HepG2 (cell line): ENCODE results near the gene ASXL1. TPM values are rescaled to one million over a fixed set of nuclear protein-coding genes. Genes with fewer than 3 reads are reported as not detected.

Experiments used
- ATAC-seq: fragments of 200-7000 bp; cut with Tn5 transposase; 3 replicates; pipeline ENCODE4 v1.9.1; 2020; ENCODE audit warnings: mild to moderate bottlenecking, moderate library complexity
- BruUV-seq: library from RNA; stranded (reverse); fragments of 400-500 nt; replicated peaks from 2 replicates; lab custom pipeline; 2021; lab: Mats Ljungman, UMichigan
- CTCF ChIA-PET: fragments of 300-600 bp; formaldehyde crosslinking; extraction: SDS; loops from one replicate; lab custom pipeline; 2021; ENCODE audit warnings: low total read pairs, inconsistent platforms, low intra/inter-chr PET ratio; lab: Yijun Ruan, JAX
- POLR2A ChIA-PET: fragments of 350-600 bp; sonication (Branson Sonifier 250); formaldehyde crosslinking; loops from one replicate; lab custom pipeline; 2020; ENCODE audit warnings: antibody characterized with exemption, inconsistent platforms; lab: Yijun Ruan, JAX
- DNase-seq: peaks from one replicate; pipeline ENCODE4 v3.0.0-alpha.2; 2015; ENCODE audit warnings: low spot score
- FAIRE-seq: peaks from 3 replicates; lab custom pipeline; 2011; peaks lifted over from hg19 to GRCh38; lab: Jason Lieb, UNC
- H2AFZ ChIP-seq: one replicate; pipeline ENCODE4 v1.6.1; 2011; ENCODE audit warnings: low read length, inconsistent platforms
- H3K27ac ChIP-seq: fragments of 300-600 bp; 3 replicates; pipeline ENCODE4 v1.8.0; 2011; ENCODE audit warnings: mixed run types, mild to moderate bottlenecking, mixed read lengths, low read length, inconsistent platforms; ENCODE audit not compliant: insufficient read depth; ENCODE audit errors: extremely low read length
- H3K27me3 ChIP-seq, 2 experiments: fragments of 200-600 bp in 1 of 2; 2 replicates in 1 of 2; 3 replicates in 1 of 2; pipeline versions ENCODE4 v1.6.0 to v1.8.0; 2011; ENCODE audit warnings: low read length in 2 of 2, mild to moderate bottlenecking in 2 of 2, moderate library complexity in 2 of 2, inconsistent platforms in 1 of 2; ENCODE audit not compliant: insufficient read depth in 2 of 2, control insufficient read depth in 1 of 2
- H3K36me3 ChIP-seq, 2 experiments: fragments of 200-600 bp in 1 of 2; replicated peaks in 1 of 2; 2 replicates in 1 of 2; 3 replicates in 1 of 2; pipeline versions ENCODE4 v1.5.1 to v1.8.0; 2011; ENCODE audit warnings: low read length in 2 of 2, inconsistent platforms in 1 of 2; ENCODE audit not compliant: insufficient read depth in 2 of 2, control insufficient read depth in 1 of 2
- H3K4me1 ChIP-seq: 2 replicates; pipeline ENCODE4 v1.5.1; 2012; ENCODE audit warnings: low read length, inconsistent platforms; ENCODE audit not compliant: insufficient read depth
- H3K4me2 ChIP-seq: 2 replicates; pipeline ENCODE4 v1.6.0; 2011; ENCODE audit warnings: low read depth, low read length, inconsistent platforms
- H3K4me3 ChIP-seq, 3 experiments: fragments of 200-600 bp in 1 of 3; sonication (generic), shearing (Covaris generic) in 1 of 3; replicated peaks in 1 of 3; 2 replicates each; pipeline ENCODE4 v1.5.1; 2011 to 2016; ENCODE audit warnings: low read length in 3 of 3, inconsistent platforms in 2 of 3, low read depth in 2 of 3, mild to moderate bottlenecking in 2 of 3, control low read depth in 1 of 3, mixed read lengths in 1 of 3; ENCODE audit not compliant: insufficient read depth in 1 of 3
- H3K79me2 ChIP-seq: one replicate; pipeline ENCODE4 v1.6.1; 2011; ENCODE audit warnings: low read length, inconsistent platforms; ENCODE audit not compliant: insufficient read depth
- H3K9ac ChIP-seq: 2 replicates; pipeline ENCODE4 v1.6.0; 2011; ENCODE audit warnings: mild to moderate bottlenecking, low read depth, low read length, inconsistent platforms; ENCODE audit not compliant: insufficient read depth
- H3K9me3 ChIP-seq: 2 replicates; pipeline ENCODE4 v1.5.1; 2012; ENCODE audit warnings: mild to moderate bottlenecking, low read length
- H4K20me1 ChIP-seq: 2 replicates; pipeline ENCODE4 v1.6.0; 2011; ENCODE audit warnings: inconsistent platforms, mild to moderate bottlenecking, low read length, moderate library complexity; ENCODE audit not compliant: insufficient read depth
- ARID4A ChIP-seq: sonication (generic); formaldehyde crosslinking; IDR thresholded peaks from 2 replicates; pipeline ENCODE4 v1.5.0; 2020; ENCODE audit warnings: mild to moderate bottlenecking, missing genetic modification reagents, borderline replicate concordance
- HDAC2 ChIP-seq: sonication (generic); formaldehyde crosslinking; IDR thresholded peaks from 2 replicates; pipeline ENCODE4 v1.4.0; 2020; ENCODE audit warnings: missing genetic modification reagents
- HNRNPK ChIP-seq: fragments of 200-400 bp; formaldehyde crosslinking; IDR thresholded peaks from 2 replicates; pipeline ENCODE4 v1.6.1; 2018; ENCODE audit warnings: low read length, low read depth, moderate library complexity, mild to moderate bottlenecking; ENCODE audit not compliant: poor library complexity, severe bottlenecking
- HOXA9 ChIP-seq: sonication (generic); formaldehyde crosslinking; IDR thresholded peaks from 2 replicates; pipeline ENCODE4 v1.8.1; 2022; ENCODE audit warnings: missing genetic modification reagents, mild to moderate bottlenecking, moderate library complexity, borderline replicate concordance
- NAIF1 ChIP-seq: sonication (generic); formaldehyde crosslinking; IDR thresholded peaks from 2 replicates; pipeline ENCODE4 v1.5.0; 2020; ENCODE audit warnings: mild to moderate bottlenecking, missing genetic modification reagents, borderline replicate concordance
- ZFP41 ChIP-seq: sonication (generic); formaldehyde crosslinking; IDR thresholded peaks from 2 replicates; pipeline ENCODE4 v1.4.0; 2020; ENCODE audit warnings: mild to moderate bottlenecking, missing genetic modification reagents, borderline replicate concordance
- ZNF207 ChIP-seq: fragments of 450-650 bp; IDR thresholded peaks from 2 replicates; pipeline ENCODE4 v1.6.1; 2016; ENCODE audit warnings: antibody characterized with exemption, borderline replicate concordance
- ZNF383 ChIP-seq: sonication (generic); formaldehyde crosslinking; IDR thresholded peaks from 2 replicates; pipeline ENCODE4 v1.4.0; 2020; ENCODE audit warnings: missing genetic modification reagents, mild to moderate bottlenecking, borderline replicate concordance
- ZNF468 ChIP-seq: sonication (generic); formaldehyde crosslinking; IDR thresholded peaks from 2 replicates; pipeline ENCODE4 v1.8.0; 2022; ENCODE audit warnings: mild to moderate bottlenecking, moderate library complexity, missing genetic modification reagents
- ZNF552 ChIP-seq: sonication (generic); formaldehyde crosslinking; IDR thresholded peaks from 2 replicates; pipeline ENCODE4 v1.9.0; 2022; ENCODE audit warnings: missing genetic modification reagents, mild to moderate bottlenecking, borderline replicate concordance
- ZNF556 ChIP-seq: sonication (generic); formaldehyde crosslinking; IDR thresholded peaks from 2 replicates; pipeline ENCODE4 v1.4.0; 2020; ENCODE audit warnings: mild to moderate bottlenecking, missing genetic modification reagents, borderline replicate concordance
- ZNF878 ChIP-seq: sonication (generic); formaldehyde crosslinking; IDR thresholded peaks from 2 replicates; pipeline ENCODE4 v1.8.1; 2023; ENCODE audit warnings: mild to moderate bottlenecking, missing genetic modification reagents, moderate library complexity
- WGBS: methylation state at CpG from one replicate; pipeline ENCODE4 v1.1.6; 2017; ENCODE audit warnings: low lambda C conversion rate; 5-methylcytosine and 5-hydroxymethylcytosine counted together
- in situ Hi-C: cut with HindIII; loops from 2 replicates; pipeline ENCODE4 v1.10.0; 2017; ENCODE audit warnings: low pct_unique_long_range_greater_than_20kb; ENCODE audit not compliant: extremely low pct_ligation_motif_present
- intact Hi-C: fragments of 100-400 bp; cut with micrococcal nuclease; formaldehyde crosslinking; loops from one replicate; pipeline ENCODE4 v1.10.0; 2022; ENCODE audit not compliant: unreplicated experiment
- polyA plus RNA-seq, 8 experiments: library from polyadenylated mRNA; depleted of rRNA in 3 of 8; stranded (reverse) in 7 of 8; unstranded in 1 of 8; fragments of >200 nt; fragmentation: Illumina TruSeq in 4 of 8; extraction: Trizol in 4 of 8; gene quantifications; 2 replicates each; pipeline versions ENCODE4 v1.2.1 to v1.2.3, GENCODE V29; 2011 to 2016; ENCODE audit warnings: low read depth in 4 of 8, missing spikeins in 1 of 8, mixed read lengths in 1 of 8; ENCODE audit not compliant: insufficient read depth in 1 of 8
- total RNA-seq, 5 experiments: library from RNA; depleted of rRNA; stranded (reverse); fragments of >200 nt; fragmentation: Illumina TruSeq; extraction: Trizol; gene quantifications; 2 replicates each; pipeline ENCODE4 v1.2.3, GENCODE V29; 2016; ENCODE audit warnings: low read depth in 1 of 5
- TF ChIP-seq, protein P1 (sequence below): sonication (generic); formaldehyde crosslinking; conservative IDR thresholded peaks from 2 replicates; pipeline ENCODE4 v1.8.0; 2022; ENCODE audit warnings: mild to moderate bottlenecking, moderate library complexity, missing genetic modification reagents

ASXL1 gene
- total and polyA plus RNA-seq, 2 of the 13 experiments (the other 11 are each of a cell fraction or from before 2014, with no cell fraction given), result 62.1 to 74.8 TPM

DNA sequence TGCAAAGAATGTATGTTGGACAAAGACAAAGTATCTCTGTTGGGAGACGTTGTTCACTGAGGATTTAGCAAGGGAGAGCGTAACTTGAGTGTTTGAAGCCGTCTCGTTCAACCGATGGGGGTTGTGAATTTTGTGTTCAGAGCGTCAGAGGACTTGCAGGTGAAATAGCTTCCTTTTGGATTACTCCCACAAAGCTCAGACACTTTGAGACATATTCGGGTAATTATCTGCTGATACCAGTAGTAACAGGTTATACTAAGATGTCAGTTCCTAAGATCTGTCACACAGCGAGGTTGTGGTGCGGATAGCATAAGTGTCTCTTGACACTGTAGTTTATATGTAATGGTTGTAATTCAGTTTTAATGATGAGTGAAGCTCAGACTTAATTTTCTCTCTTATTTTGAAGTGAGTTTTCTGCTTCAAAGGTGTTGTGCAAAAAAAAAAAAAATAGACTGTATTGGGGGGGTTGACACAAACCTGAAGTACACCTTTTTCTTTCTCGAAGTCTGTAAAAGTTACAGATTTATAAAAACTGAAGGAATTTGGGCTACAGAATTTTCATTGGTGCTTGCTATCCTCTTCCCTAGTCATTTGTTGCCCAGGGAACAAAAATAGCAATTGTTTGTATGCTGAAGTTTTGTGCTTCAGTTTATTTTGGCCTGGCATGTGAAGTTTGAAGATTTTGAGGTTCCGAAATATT lies 1.7 kb downstream of the ASXL1 start:
- ChIA-PET POLR2A (interaction anchor here (0.7 to 5.3 kb wide), 14 partner anchors 8 to 327 kb away, joined by 3 to 36 read pairs (median 6); no protein-coding TSS in a partner anchor), CTCF (no interaction called here)
- Histone ChIP-seq H3K4me2 (peak overlapping the region; percentile 93), H3K79me2 (peaks cover 63% of the 10 kb centered on the region), H2AFZ (no peak overlapping the region), H3K4me1 (peaks cover 72% of the 10 kb centered on the region), H3K9ac (peak overlapping the region; percentile 84), H3K4me3 (peak overlapping the region; percentile 73 to 95 (median 89)), H3K9me3 (no peaks in the 10 kb centered on the region), H3K27ac (peak overlapping the region; percentile 74), H3K27me3 (no peaks in the 10 kb centered on the region; a peak in 1 of 5 replicates), H3K36me3 (no peaks in the 10 kb centered on the region), H4K20me1 (peaks cover 60% of the 10 kb centered on the region)
- DNase-seq (no peak), FAIRE-seq (peak; percentile 26), ATAC-seq (no peak)
- BruUV-seq, result TSS peak; percentile 59
- intact Hi-C loops (loop anchor here (5.0 kb wide), 2 partner anchors 82 to 123 kb away; partner anchors contain the start of gene KIF3B), in situ Hi-C loops (no loop called here)
- WGBS, result 11% methylated on average over 11 of the region's 11 CpGs
- TF ChIP-seq ZNF383, result 0 out of 2 replicates have a peak, but pooled peaks have one; percentile 29
- no peak for TF ChIP-seq ZNF207
- TF ChIP-seq ZNF552, result no peak
- TF ChIP-seq ZNF556 (CRISPR knock-in tag), result no peak
- TF ChIP-seq ZNF468, result 0 out of 2 replicates have a peak, but pooled peaks have one; percentile 12
- TF ChIP-seq ARID4A (CRISPR knock-in tag), result no peak
- TF ChIP-seq ZNF878 (CRISPR knock-in tag), result 0 out of 2 replicates have a peak, but pooled peaks have one; percentile 23
- no peak for TF ChIP-seq HDAC2 (CRISPR knock-in tag)
- TF ChIP-seq ZFP41 (CRISPR knock-in tag), result no peak
- TF ChIP-seq HNRNPK, result no peak
- TF ChIP-seq HOXA9 (CRISPR knock-in tag), result no peak
- TF ChIP-seq, protein P1, sequence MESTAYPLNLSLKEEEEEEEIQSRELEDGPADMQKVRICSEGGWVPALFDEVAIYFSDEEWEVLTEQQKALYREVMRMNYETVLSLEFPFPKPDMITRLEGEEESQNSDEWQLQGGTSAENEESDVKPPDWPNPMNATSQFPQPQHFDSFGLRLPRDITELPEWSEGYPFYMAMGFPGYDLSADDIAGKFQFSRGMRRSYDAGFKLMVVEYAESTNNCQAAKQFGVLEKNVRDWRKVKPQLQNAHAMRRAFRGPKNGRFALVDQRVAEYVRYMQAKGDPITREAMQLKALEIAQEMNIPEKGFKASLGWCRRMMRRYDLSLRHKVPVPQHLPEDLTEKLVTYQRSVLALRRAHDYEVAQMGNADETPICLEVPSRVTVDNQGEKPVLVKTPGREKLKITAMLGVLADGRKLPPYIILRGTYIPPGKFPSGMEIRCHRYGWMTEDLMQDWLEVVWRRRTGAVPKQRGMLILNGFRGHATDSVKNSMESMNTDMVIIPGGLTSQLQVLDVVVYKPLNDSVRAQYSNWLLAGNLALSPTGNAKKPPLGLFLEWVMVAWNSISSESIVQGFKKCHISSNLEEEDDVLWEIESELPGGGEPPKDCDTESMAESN, result 0 out of 2 replicates have a peak, but pooled peaks have one; percentile 27
- TF ChIP-seq NAIF1 (CRISPR knock-in tag), result no peak
